GM12878 (cell line): ENCODE results near the gene HIGD1C.

Experiments
- ATF3 ChIP-seq: IDR thresholded peaks from 2 replicates; pipeline ENCODE4 v1.6.1; 2011; ENCODE audit warnings: low read depth, mild to moderate bottlenecking, low read length, moderate library complexity, borderline replicate concordance; ENCODE audit errors: extremely low read depth
- CTCF ChIP-seq, 3 experiments: IDR thresholded peaks in 2 of 3; conservative IDR thresholded peaks in 1 of 3; 2 replicates each; pipeline ENCODE4 v1.5.1; 2011; ENCODE audit warnings: low read depth in 3 of 3, low read length in 3 of 3, mild to moderate bottlenecking in 3 of 3, control low read depth in 2 of 3, moderate library complexity in 2 of 3, inconsistent platforms in 1 of 3, mixed read lengths in 1 of 3; ENCODE audit not compliant: control insufficient read depth in 2 of 3, insufficient read depth in 1 of 3; ENCODE audit errors: extremely low read depth in 1 of 3
- STAT3 ChIP-seq: IDR thresholded peaks from 2 replicates; pipeline ENCODE4 v1.6.1; 2011; ENCODE audit warnings: low read depth, low read length, improper control_type of control experiment

GRCh38 chr12:50979369-50980052 lies 27.2 kb downstream of the HIGD1C start:
- TF ChIP-seq CTCF (IDR thresholded peaks at IDR 0.05 in 2 of 3, conservative IDR thresholded peaks at IDR 0.05 in 1 of 3; ENCODE audit: control insufficient read depth in 2 of 3, extremely low read depth in 1 of 3, insufficient read depth in 1 of 3, low read depth in 3 of 3, low read length in 3 of 3), result no peak
- no peak for TF ChIP-seq ATF3
- TF ChIP-seq STAT3, result no peak
